ENCODE results near the gene KMT2A. TPM values are rescaled to one million over a fixed set of nuclear protein-coding genes. Genes with fewer than 3 reads are reported as not detected.

The KMT2A gene
- polyA plus RNA-seq, 1 donor from 2014 or later = 16.7 TPM

- Histone ChIP-seq H3F3A (ENCODE audit: insufficient read depth, low read length, poor library complexity, severe bottlenecking) (no peaks in the 10 kb centered on the region), H2AFZ (ENCODE audit: low read depth, low read length) (no peak overlapping the region), H3K9me3 (ENCODE audit: low read length) (no peaks in the 10 kb centered on the region), H3K4me3 (ENCODE audit: low read length) (no peak overlapping the region), H3K36me3 (ENCODE audit: insufficient read depth, low read length) (peaks cover 26% of the 10 kb centered on the region), H3K27me3 (ENCODE audit: insufficient read depth, low read depth, low read length) (no peaks in the 10 kb centered on the region), H4K20me1 (ENCODE audit: insufficient read depth) (peaks cover 4% of the 10 kb centered on the region), H3K4me2 (ENCODE audit: low read length) (no peak overlapping the region), H3K9ac (ENCODE audit: low read length) (no peak overlapping the region), H3K9me2 (ENCODE audit: insufficient read depth, low read length) (no peaks in the 10 kb centered on the region), H3K79me2 (replicated peaks; ENCODE audit: insufficient read depth, low read length) (peaks cover 3% of the 10 kb centered on the region), H3K27ac (ENCODE audit: low read length) (no peak overlapping the region)
- TF ChIP-seq TAF1 (IDR thresholded peaks at IDR 0.05; ENCODE audit: low read depth) (no peak), RAD21 (conservative IDR thresholded peaks at IDR 0.05) (no peak), MXI1 (conservative IDR thresholded peaks at IDR 0.05; ENCODE audit: poor library complexity, severe bottlenecking) (no peak), POLR2AphosphoS5 (IDR thresholded peaks at IDR 0.05) (no peak), EZH2 (IDR thresholded peaks at IDR 0.05; ENCODE audit: borderline replicate concordance, insufficient read depth, low read length, poor library complexity, severe bottlenecking) (no peak), CTCF (IDR thresholded peaks at IDR 0.05; ENCODE audit: poor library complexity, severe bottlenecking) (no peak), SMC3 (conservative IDR thresholded peaks at IDR 0.05; ENCODE audit: poor library complexity) (no peak), REST (IDR thresholded peaks at IDR 0.05; ENCODE audit: borderline replicate concordance) (no peak), EP300 (conservative IDR thresholded peaks at IDR 0.05; ENCODE audit: poor library complexity, severe bottlenecking) (no peak)
These were observed 66.9 kb downstream of the KMT2A start for GRCh38 chr11:118503216-118503615.

GRCh38 chr11:118511601-118512000 is 75.3 kb downstream of the KMT2A start:
- no peak for TF ChIP-seq MXI1 (conservative IDR thresholded peaks at IDR 0.05; ENCODE audit: poor library complexity, severe bottlenecking)
- Histone ChIP-seq H3K4me2 (ENCODE audit: low read length) (no peak overlapping the region), H3K27me3 (ENCODE audit: insufficient read depth, low read depth, low read length) (no peaks in the 10 kb centered on the region), H4K20me1 (ENCODE audit: insufficient read depth) (no peaks in the 10 kb centered on the region), H3K36me3 (ENCODE audit: insufficient read depth, low read length) (peaks cover 21% of the 10 kb centered on the region), H2AFZ (ENCODE audit: low read depth, low read length) (no peak overlapping the region), H3K9me2 (ENCODE audit: insufficient read depth, low read length) (no peaks in the 10 kb centered on the region), H3K4me3 (ENCODE audit: low read length) (no peak overlapping the region), H3K79me2 (replicated peaks; ENCODE audit: insufficient read depth, low read length) (no peaks in the 10 kb centered on the region), H3K9ac (ENCODE audit: low read length) (no peak overlapping the region), H3K9me3 (ENCODE audit: low read length) (no peaks in the 10 kb centered on the region), H3K27ac (ENCODE audit: low read length) (no peak overlapping the region), H3F3A (ENCODE audit: insufficient read depth, low read length, poor library complexity, severe bottlenecking) (no peaks in the 10 kb centered on the region)

- Histone ChIP-seq H3K36me3 (ENCODE audit: insufficient read depth, low read length) (peaks cover 15% of the 10 kb centered on the region), H3K9me3 (ENCODE audit: low read length) (no peaks in the 10 kb centered on the region), H3K9ac (ENCODE audit: low read length) (no peak overlapping the region), H3K4me2 (ENCODE audit: low read length) (no peak overlapping the region), H3K79me2 (replicated peaks; ENCODE audit: insufficient read depth, low read length) (no peaks in the 10 kb centered on the region), H3K4me3 (ENCODE audit: low read length) (no peak overlapping the region), H4K20me1 (ENCODE audit: insufficient read depth) (no peaks in the 10 kb centered on the region), H3K27ac (ENCODE audit: low read length) (no peak overlapping the region), H3K9me2 (ENCODE audit: insufficient read depth, low read length) (no peaks in the 10 kb centered on the region), H3K27me3 (ENCODE audit: insufficient read depth, low read depth, low read length) (no peaks in the 10 kb centered on the region), H2AFZ (ENCODE audit: low read depth, low read length) (no peak overlapping the region), H3F3A (ENCODE audit: insufficient read depth, low read length, poor library complexity, severe bottlenecking) (no peaks in the 10 kb centered on the region)
- TF ChIP-seq MXI1 (conservative IDR thresholded peaks at IDR 0.05; ENCODE audit: poor library complexity, severe bottlenecking) = no peak
- no peak for TF ChIP-seq POLR2AphosphoS5 (IDR thresholded peaks at IDR 0.05)
- no peak for TF ChIP-seq EZH2 (IDR thresholded peaks at IDR 0.05; ENCODE audit: borderline replicate concordance, insufficient read depth, low read length, poor library complexity, severe bottlenecking)
- TF ChIP-seq CTCF (IDR thresholded peaks at IDR 0.05; ENCODE audit: poor library complexity, severe bottlenecking) = no peak
- TF ChIP-seq EP300 (conservative IDR thresholded peaks at IDR 0.05; ENCODE audit: poor library complexity, severe bottlenecking) = no peak
- no peak for TF ChIP-seq SMC3 (conservative IDR thresholded peaks at IDR 0.05; ENCODE audit: poor library complexity)
- TF ChIP-seq TAF1 (IDR thresholded peaks at IDR 0.05; ENCODE audit: low read depth) = no peak
- no peak for TF ChIP-seq RAD21 (conservative IDR thresholded peaks at IDR 0.05)
These were observed 77.8 kb downstream of the KMT2A start for GRCh38 chr11:118514103-118514502.

Measured in neural cell (in vitro differentiated cells).